NCI-H2081 treated with DMSO at 0.1 percent for 48 hours (cell line): ENCODE data around the gene HCAR1.
"Not testable (repeated sequence)": the region's sequence is repeated elsewhere in the genome, so short reads cannot be mapped to it uniquely, and the experiment has no call there.

Source experiments
- DNase-seq: peaks from one replicate; lab custom pipeline; 2025; lab: John Stamatoyannopoulos, UW

The HCAR1 gene

DNA sequence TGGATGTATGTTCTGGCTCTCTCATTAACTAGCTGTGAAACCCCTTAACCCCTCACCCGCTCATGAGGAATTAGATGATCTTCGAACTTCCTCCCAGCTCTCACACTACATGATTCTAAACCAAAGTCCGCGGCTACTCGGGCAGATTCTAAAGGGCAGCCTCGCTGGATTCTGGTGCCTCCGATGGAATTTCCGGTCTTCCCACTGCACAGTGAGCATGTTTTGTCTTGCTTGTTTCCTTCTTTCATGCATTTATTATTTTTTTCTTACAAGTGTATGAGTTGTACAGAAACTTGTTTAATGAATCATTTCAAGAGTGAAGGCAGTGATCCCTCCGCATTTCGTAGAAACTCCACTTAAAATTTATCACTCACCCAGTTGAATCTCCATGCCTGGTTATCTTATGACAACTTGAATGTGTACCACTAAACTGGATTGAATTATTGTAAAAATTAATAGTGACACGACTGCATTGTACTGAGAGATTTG, 9.5 kb downstream of the HCAR1 start:
- DNase-seq, result no peak

DNA sequence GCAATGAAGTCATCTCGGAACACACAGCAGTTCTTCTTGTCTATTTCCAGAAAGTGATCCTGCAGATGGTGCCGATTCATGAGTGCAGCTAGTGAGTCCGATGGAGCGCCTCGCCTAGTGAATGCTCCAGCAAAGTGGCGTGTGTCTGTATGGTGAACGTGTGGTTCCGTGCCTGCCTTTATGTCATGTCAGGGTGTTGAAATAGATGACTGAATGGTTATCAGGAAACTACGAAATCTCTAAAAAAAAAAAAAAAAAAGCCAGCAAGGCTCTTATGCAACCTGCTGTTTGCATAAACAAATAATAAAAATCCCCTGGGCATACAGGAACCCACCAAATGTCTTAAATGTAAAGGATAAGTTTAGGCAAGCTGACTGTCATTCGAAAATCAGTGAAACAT, 14.0 kb downstream of the HCAR1 start, which contains the start of gene HCAR3:
HCAR3 (minus strand) TSS at position 154 of the 400 bp plus-strand sequence; CDS start at position 80, 74 bp downstream.
- DNase-seq, result not testable (repeated sequence)

DNA sequence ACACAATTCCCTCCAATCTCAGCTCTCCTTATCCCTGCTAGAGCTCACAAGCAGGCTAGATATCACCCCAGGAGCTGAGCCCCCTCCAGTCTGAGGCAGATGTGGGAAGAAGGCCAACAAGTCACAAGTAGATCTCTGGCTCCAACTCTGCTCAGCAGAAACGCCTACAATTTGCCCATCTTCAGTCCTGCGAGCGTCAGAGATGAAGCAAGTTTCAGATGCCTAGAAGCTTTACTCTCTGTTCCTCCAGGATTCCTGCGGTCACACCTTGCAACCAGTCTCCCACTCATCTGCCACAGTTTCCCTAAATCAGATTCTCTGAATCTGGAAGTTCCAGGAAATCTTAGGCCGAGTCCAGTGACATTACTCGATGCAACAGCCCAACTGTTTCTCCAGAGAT, 15.4 kb downstream of the HCAR1 start:
- not testable (repeated sequence) for DNase-seq

DNA sequence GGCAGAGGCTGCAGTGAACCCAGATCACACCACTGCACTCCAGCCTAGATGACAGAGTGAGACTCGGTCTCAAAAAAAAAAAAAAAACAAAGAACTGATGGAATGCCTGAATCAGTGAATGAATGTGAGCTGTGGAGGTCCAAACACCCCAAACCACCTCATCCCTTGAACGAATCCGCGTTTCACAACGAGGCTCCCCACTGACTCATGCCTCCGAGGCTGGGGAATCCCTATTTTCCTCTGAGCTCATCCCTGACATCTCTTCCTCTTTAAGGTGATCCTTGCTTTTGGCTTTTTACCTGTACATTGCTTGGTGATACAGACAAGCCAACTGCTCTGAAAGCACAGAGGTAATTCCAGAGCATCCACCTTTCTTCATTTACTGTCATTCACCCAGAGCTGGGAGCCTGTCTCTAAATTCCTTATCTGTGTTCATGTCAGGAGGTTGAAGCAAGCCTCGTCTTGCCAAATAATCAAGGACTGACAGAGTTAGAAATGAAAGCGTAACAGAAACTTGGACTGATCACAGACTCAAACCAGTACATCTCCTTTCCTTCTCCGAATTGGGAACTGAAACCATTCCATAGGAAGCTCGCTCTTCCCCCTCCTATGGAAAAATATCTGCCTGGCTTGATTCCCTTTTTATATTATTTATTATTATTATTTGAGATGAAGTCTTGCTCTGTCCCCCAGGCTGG, 17.0 kb downstream of the HCAR1 start:
- not testable (repeated sequence) for DNase-seq

DNA sequence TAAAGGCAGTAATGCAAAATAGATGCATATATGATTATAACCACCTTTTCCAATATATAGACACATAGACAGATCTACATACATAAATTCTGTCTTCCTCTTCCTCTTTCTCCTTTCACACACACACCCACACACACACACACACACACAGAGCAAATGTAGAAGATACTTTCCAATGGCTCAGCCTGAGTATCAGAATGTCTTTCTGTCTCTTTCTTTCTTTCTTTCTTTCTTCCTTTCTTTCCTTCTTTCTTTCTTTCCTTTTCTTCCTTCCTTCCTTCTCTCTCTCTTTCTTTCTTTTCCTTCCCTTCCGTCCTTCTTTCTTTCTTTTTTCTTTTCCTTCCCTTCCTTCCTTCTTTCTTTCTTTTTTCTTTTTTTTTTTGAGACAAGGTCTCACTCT, 19.4 kb downstream of the HCAR1 start:
- DNase-seq, result not testable (repeated sequence)

DNA sequence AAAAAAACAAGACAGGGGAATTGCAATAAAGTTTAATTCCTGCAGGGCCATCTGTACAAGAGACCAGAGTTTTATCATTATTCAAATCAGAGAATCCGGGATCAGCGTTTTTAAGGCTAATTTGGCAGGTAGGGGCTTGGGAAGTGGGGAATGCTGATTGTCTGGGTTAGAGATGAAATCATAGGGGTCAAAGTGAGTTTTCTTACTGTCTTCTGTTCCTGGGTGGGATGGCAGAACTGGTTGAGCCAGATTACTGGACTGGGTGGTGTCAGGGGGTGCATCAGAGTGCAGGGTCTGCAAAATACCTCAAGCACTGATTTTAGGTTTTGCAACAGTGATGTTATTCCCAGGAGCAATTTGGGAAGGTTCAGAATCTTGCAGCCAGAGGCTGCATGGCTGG, 20.3 kb downstream of the HCAR1 start:
- not testable (repeated sequence) for DNase-seq

DNA sequence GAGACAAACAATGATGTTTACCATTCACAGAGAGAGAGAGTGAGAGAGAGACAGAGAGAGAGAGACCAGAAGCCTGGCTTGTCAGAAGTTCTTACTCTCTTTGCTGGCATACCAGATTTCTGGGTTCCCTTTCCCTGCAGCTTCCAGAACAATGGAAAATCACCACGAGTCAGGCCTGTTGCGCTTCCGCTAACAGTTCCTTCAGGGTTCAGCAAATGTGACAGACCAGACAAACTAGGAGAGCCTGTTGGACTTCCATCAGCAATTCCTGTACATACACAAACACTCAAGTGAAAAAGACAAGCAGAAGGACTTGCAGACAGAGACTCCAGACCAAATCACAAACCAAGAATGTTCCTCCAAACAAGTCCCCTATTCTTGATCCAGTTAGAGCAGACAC, 21.4 kb downstream of the HCAR1 start:
- DNase-seq, result not testable (repeated sequence)

DNA sequence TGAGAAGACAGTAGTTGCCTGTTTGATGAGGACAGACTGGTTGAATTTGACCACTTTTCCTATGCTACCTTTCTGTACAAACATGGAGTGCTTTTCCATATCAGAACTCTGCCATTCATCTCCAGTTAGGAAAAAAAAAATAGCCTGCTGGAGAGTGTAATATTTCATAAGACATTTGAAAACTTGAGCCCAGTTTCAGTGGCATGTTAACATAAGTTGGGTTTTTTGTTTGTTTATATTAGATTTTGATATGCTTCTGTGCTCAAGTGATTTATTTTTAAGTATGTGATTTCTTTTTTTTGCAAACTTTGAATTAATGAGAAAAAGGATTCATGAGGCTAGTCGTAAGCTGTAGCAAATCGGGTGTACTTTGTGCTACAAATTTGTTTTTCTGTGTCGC, 26.8 kb downstream of the HCAR1 start:
- not testable (repeated sequence) for DNase-seq

DNA sequence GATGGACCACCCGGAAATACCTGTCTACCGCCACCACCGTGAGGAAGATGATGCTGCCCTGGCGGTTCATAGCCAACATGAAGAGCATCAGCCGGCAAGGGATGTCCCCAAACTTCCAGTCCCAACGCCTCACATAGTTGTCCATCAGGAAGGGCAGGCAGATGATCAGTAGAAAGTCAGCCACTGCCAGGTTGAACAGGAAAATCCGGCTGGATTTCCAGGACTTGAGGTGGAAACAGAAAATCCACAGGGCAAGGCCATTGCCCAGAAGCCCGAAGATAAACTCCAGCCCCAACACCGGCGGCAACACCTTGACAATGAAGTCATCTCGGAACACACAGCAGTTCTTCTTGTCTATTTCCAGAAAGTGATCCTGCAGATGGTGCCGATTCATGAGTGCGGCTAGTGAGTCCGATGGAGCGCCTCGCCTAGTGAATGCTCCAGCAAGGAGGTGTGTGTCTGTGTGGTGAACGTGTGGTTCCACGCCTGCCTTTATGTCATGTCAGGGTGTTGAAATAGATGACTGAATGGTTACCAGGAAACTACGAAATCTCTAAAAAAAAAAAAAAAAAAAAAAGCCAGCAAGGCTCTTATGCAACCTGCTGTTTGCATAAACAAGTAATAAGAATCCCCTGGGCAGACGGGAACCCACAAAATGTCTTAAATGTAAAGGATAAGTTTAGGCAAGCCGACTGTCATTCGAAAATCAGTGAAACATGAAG, 27.6 kb downstream of the HCAR1 start, which contains the start of gene HCAR2:
HCAR2 (minus strand) TSS at position 468 of the 722 bp plus-strand sequence; CDS start at position 394, 74 bp downstream.
- DNase-seq, result not testable (repeated sequence)

DNA sequence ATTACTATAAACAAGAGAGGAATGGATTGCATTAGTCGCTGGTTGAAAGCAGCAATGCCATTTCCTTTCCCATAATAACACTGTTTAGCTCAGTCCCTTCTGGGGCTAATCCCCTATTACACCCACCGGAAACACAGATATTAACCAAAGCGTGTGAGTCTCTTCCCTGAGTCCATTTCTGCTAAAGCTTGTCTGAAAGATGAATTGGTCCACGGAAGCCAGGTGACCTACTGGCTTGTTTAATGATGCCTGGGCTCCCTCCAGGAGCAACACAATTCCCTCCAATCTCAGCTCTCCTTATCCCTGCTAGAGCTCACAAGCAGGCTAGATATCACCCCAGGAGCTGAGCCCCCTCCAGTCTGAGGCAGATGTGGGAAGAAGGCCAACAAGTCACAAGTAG, 29.2 kb downstream of the HCAR1 start:
- not testable (repeated sequence) for DNase-seq

DNA sequence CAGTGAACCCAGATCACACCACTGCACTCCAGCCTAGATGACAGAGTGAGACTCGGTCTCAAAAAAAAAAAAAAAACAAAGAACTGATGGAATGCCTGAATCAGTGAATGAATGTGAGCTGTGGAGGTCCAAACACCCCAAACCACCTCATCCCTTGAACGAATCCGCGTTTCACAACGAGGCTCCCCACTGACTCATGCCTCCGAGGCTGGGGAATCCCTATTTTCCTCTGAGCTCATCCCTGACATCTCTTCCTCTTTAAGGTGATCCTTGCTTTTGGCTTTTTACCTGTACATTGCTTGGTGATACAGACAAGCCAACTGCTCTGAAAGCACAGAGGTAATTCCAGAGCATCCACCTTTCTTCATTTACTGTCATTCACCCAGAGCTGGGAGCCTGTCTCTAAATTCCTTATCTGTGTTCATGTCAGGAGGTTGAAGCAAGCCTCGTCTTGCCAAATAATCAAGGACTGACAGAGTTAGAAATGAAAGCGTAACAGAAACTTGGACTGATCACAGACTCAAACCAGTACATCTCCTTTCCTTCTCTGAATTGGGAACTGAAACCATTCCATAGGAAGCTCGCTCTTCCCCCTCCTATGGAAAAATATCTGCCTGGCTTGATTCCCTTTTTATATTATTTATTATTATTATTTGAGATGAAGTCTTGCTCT, 30.5 kb downstream of the HCAR1 start:
- DNase-seq, result not testable (repeated sequence)

DNA sequence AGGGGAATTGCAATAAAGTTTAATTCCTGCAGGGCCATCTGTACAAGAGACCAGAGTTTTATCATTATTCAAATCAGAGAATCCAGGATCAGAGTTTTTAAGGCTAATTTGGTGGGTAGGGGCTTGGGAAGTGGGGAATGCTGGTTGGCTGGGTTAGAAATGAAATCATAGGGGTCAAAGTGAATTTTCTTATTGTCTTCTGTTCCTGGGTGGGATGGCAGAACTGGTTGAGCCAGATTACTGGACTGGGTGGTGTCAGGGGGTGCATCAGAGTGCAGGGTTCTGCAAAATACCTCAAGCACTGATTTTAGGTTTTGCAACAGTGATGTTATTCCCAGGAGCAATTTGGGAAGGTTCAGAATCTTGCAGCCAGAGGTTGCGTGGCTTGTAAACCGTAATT, 33.7 kb downstream of the HCAR1 start:
- DNase-seq, result not testable (repeated sequence)

DNA sequence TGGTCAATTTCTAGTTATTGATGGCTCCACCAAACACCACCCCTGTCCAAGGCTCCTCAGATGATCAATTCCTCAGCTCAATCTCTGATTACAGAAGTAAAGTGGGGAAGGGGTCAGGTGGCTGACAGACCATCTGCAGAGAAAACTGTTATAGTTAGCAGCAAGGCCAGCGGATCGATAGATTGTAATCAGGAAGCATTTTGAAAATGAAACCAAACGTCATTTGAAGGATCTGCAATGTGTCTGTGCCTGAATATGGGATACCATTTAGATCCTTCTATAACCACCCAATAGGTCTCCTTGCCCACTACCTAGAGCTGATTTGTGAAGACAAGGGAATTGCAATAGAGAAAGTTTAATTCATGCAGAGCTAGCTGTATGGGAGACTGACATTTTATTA, 39.1 kb downstream of the HCAR1 start:
- no peak for DNase-seq

DNA sequence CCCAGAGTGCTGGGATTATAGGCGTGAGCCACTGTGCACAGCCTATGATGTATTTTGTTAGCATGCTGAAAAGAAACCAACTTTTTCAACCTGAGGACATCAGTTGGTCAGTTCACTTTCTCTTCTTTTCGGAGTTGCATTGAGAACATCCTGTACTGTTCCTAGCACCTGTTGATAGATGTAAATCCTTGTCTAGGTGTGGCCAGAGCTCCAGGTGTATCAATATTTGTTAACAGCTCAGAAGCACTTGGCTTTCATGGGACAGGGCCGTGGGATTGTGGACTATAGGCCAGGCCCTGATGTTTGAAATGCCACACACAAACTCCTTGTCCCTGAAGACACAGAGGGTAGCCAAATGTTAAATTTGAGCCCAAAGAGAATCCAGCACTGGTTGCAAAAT, 42.4 kb downstream of the HCAR1 start:
- DNase-seq, result no peak

DNA sequence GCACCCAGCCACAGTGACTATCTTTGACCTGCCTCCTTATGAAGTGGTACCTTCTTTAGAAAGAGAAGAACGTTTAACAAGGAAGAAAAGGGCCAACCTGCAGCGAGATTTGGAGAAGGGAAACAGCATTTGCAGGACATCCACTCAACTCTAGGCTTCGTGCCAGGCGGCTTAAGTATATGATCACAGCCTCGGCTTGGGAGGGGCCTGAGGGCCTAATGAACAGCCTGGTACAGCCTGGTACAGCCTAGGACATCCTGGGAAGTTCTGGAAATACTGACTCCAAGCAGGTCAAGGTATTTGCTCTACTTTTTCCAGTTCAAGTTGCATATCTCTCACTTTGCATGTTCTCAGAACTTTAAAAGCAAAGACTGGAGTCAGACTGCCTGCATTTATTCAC, 43.6 kb downstream of the HCAR1 start:
- no peak for DNase-seq

DNA sequence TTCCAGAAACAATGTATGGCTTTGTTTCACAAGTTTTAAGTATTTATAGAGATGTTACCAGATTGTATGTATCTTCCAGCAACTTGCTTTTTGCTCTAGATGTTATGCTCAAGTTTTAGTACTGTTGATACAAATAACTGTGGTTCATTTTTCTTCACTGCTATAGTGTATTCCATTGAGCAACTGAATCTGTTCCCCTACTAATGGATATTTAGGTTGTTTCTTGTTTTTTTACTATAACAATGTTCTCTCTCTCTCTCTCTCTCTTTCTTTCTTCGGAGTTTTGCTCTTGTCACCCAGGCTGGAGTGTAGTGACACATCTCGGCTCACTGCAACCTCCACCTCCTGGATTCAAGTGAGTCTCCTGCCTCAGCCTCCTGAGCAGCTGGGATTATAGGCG, 44.1 kb downstream of the HCAR1 start:
- no peak for DNase-seq

DNA sequence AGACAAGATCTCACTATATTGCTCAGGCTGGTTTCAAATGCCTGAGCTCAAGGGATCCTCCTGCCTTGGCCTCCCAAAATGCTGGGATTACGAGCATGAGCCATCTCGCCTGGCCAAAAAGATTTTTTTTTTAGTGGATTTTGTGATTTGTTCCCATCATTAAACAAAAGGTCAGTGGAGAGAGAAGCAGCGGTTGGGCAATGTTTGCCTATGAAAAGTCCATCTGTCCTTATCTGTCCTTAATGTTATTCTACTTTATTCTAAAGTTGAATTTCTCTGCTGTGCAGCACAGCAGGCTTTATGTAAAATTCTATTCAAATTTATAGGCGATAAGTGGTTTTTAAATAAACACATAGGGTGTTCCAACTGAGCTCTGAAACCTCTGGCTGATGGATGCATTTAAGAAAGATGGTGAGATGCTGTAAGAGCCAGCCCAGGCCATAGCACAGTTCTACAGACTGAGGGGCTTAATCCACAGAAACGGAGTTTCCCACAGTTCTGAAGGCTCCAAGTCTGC, 46.3 kb downstream of the HCAR1 start:
- no peak for DNase-seq

DNA sequence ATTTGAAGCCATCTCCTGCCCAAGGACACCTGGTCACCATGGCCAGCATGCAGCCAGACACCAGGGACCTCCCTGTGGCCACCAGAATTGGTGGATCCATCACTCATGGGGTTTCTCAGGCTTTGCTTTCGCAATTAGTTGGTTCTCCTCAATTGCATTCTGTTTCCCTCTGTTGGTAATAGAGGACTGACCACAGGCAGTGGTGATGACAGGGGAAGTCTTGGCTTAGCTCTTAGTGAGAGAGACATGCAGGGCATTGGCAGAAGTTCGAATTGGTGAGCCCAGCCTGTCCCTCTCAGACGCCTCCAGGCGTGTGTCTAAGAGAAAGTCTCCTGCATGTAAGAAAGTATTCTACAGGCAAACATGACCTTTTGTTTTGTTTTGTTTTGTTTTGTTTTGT, 48.8 kb downstream of the HCAR1 start:
- no peak for DNase-seq

DNA sequence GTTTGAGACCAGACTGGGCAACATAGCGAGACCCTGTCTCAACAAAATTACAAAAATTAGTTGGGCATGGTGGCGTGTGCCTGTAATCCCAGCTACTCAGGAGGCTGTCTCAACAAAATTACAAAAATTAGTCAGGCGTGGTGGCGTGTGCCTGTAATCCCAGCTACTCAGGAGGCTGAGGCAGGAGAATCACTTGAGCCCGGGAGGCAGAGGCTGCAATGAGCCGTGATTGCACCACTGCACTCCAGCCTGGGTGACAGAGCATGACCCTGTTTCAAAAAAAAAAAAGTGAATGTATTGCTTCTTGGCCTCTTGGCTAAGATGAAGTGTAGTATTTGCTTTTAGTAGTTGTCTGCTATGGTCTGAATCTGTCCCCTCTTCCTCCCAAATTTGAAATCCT, 49.7 kb downstream of the HCAR1 start:
- not testable (repeated sequence) for DNase-seq

DNA sequence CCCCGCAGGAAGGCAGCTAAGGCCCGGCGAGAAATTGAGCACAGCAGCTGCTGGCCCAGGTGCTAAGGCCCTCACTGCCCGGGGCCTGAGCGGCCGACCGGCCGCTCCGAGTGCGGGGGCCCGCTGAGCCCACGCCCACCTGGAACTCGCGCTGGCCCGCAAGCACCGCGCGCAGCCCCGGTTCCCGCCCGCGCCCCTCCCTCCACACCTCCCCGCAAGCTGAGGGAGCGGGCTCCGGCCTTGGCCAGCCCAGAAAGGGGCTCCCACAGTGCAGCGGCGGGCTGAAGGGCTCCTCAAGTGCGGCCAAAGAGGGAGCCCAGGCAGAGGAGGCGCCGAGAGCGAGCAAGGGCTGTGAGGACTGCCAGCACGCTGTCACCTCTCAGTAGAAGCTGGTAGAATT, 53.9 kb downstream of the HCAR1 start:
- DNase-seq, result not testable (repeated sequence)
